Neural progenitor cell (in vitro differentiated cells): ENCODE results near the gene POLH. TPM values are rescaled to one million over a fixed set of nuclear protein-coding genes. Genes with fewer than 3 reads are reported as not detected.
"Not testable (repeated sequence)": the region's sequence is repeated elsewhere in the genome, so short reads cannot be mapped to it uniquely, and the experiment has no call there.

Experiments used
- DNase-seq: peaks from one replicate; pipeline ENCODE4 v3.0.0-alpha.2; 2016; ENCODE audit warnings: low spot score
- H2AFZ ChIP-seq: fragments of 200-600 bp; sonication (generic); replicated peaks from 2 replicates; pipeline ENCODE4 v1.6.1; 2016; ENCODE audit warnings: antibody characterized with exemption
- H3F3A ChIP-seq: fragments of 200-600 bp; sonication (generic); 2 replicates; pipeline ENCODE4 v1.6.1; 2016; ENCODE audit warnings: antibody characterized with exemption, low read depth
- H3K27ac ChIP-seq: fragments of 200-600 bp; sonication (generic); 2 replicates; pipeline ENCODE4 v1.5.1; 2016; ENCODE audit warnings: mild to moderate bottlenecking
- H3K27me3 ChIP-seq: fragments of 200-600 bp; sonication (generic); 2 replicates; pipeline ENCODE4 v1.6.1; 2016; ENCODE audit warnings: mild to moderate bottlenecking, moderate library complexity
- H3K36me3 ChIP-seq: fragments of 200-600 bp; sonication (generic); 2 replicates; pipeline ENCODE4 v1.5.1; 2016
- H3K4me1 ChIP-seq: fragments of 200-600 bp; sonication (generic); 2 replicates; pipeline ENCODE4 v1.6.1; 2016; ENCODE audit warnings: mixed run types
- H3K4me2 ChIP-seq: fragments of 200-600 bp; sonication (generic); 2 replicates; pipeline ENCODE4 v1.6.1; 2016
- H3K4me3 ChIP-seq: fragments of 200-600 bp; sonication (generic); 2 replicates; pipeline ENCODE4 v1.5.1; 2016
- H3K79me2 ChIP-seq: fragments of 200-600 bp; sonication (generic); 2 replicates; pipeline ENCODE4 v1.6.1; 2016; ENCODE audit warnings: low read depth
- H3K9ac ChIP-seq: fragments of 200-600 bp; sonication (generic); 2 replicates; pipeline ENCODE4 v1.6.1; 2016
- H3K9me3 ChIP-seq: fragments of 200-600 bp; sonication (generic); 2 replicates; pipeline ENCODE4 v1.5.1; 2016; ENCODE audit warnings: low read depth
- H4K20me1 ChIP-seq: fragments of 200-600 bp; sonication (generic); 2 replicates; pipeline ENCODE4 v1.6.1; 2016; ENCODE audit warnings: low read depth
- H3K27ac Mint-ChIP-seq: 3 replicates; pipeline ENCODE4 v1.8.0; 2021; ENCODE audit warnings: mixed read lengths
- H3K27me3 Mint-ChIP-seq: 2 replicates; pipeline ENCODE4 v1.8.0; 2022; ENCODE audit warnings: low read depth, mild to moderate bottlenecking, inconsistent platforms, moderate library complexity, mixed read lengths; ENCODE audit not compliant: insufficient read depth
- H3K36me3 Mint-ChIP-seq: 3 replicates; pipeline ENCODE4 v1.8.0; 2021; ENCODE audit warnings: mixed read lengths
- H3K4me1 Mint-ChIP-seq: 3 replicates; pipeline ENCODE4 v1.8.0; 2021; ENCODE audit warnings: mixed read lengths
- H3K4me3 Mint-ChIP-seq: 3 replicates; pipeline ENCODE4 v1.8.0; 2021; ENCODE audit warnings: mild to moderate bottlenecking, moderate library complexity, mixed read lengths
- H3K9me3 Mint-ChIP-seq: 3 replicates; pipeline ENCODE4 v1.8.0; 2020; ENCODE audit warnings: mixed read lengths
- CTCF ChIP-seq: fragments of 200-600 bp; sonication (generic); IDR thresholded peaks from 2 replicates; pipeline ENCODE4 v1.5.1; 2017; ENCODE audit warnings: antibody characterized with exemption, mild to moderate bottlenecking
- EZH2 ChIP-seq: fragments of 200-600 bp; sonication (generic); IDR thresholded peaks from 2 replicates; pipeline ENCODE4 v1.6.1; 2017; ENCODE audit warnings: antibody characterized with exemption, mild to moderate bottlenecking, moderate library complexity
- EZH2phosphoT487 ChIP-seq: fragments of 200-600 bp; sonication (generic); IDR thresholded peaks from 2 replicates; pipeline ENCODE4 v1.6.1; 2017; ENCODE audit warnings: antibody characterized with exemption
- total RNA-seq: library from RNA; depleted of rRNA; stranded (reverse); fragments of >200 nt; gene quantifications from 2 replicates; pipeline ENCODE4 v1.2.3, GENCODE V29; 2015; ENCODE audit warnings: low replicate concordance

The POLH gene
- total RNA-seq, 1 donor from 2014 or later = 17.0 TPM

DNA sequence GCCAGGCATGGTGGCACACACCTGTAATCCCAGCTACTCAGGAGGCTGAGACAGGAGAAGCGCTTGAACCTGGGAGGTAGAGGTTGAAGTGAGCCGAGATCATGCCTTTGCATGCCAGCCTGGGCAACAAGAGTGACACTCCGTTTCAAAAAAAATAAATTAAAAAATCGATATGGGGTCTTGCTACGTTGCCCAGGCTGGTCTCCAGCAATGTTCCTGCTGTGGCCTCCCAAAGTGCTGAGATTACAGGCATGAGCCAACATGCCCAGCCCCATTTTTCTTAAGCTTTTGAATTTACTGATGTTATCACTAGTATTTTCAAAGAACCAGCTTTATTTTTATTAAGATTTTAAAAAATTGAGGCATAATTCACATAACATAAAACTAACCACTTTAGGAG lies 35.5 kb upstream of the POLH start:
- H3K4me3 ChIP-seq = no peak overlapping the region
- Mint-ChIP-seq H3K4me3 (no peak overlapping the region), H3K27ac (no peak overlapping the region), H3K9me3 (no peaks in the 10 kb centered on the region), H3K36me3 (peaks cover 15% of the 10 kb centered on the region), H3K27me3 (no peaks in the 10 kb centered on the region), H3K4me1 (no peaks in the 10 kb centered on the region)
- H3K36me3 ChIP-seq = peaks cover 21% of the 10 kb centered on the region
- H3K4me2 ChIP-seq = no peak overlapping the region
- H3K9me3 ChIP-seq = no peaks in the 10 kb centered on the region
- H3K27ac ChIP-seq = no peak overlapping the region
- no peaks in the 10 kb centered on the region for H3K79me2 ChIP-seq
- DNase-seq = no peak
- no peak overlapping the region for H2AFZ ChIP-seq
- no peak for TF ChIP-seq CTCF
- TF ChIP-seq EZH2 = no peak
- no peak for TF ChIP-seq EZH2phosphoT487
- H3F3A ChIP-seq = no peaks in the 10 kb centered on the region
- no peak overlapping the region for H3K9ac ChIP-seq
- H3K27me3 ChIP-seq = no peaks in the 10 kb centered on the region
- H3K4me1 ChIP-seq = no peaks in the 10 kb centered on the region
- H4K20me1 ChIP-seq = no peaks in the 10 kb centered on the region

DNA sequence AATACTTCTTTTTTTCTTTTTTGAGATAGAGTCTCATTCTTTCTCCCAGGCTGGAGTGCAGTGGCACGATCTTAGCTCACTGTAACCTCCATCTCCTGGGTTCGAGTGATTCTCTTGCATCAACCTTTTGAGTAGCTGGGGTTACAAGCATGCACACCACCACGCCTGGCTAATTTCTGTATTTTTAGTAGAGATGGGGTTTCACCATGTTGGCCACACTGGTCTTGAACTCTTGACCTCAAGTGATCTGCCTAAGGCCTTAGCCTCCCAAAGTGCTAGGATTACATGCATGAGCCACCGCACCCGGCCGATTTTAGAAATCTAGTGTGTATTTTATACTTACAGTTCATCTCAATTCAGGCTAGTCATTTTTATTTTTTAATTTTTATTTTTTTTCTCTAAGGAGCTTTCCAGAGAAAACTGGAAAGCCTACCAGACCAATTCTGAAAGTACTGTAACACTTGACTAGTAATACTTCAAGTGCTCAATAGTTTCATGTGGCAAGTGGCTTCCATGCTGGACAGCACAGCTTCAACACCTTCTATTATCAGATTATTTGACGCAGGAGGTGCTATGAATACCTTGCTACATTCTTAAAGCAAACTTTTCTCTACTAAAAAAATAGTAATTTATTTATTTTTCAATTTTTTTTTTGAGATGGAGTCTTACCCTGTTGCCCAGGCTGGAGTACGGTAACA lies 34.1 kb upstream of the POLH start:
- Mint-ChIP-seq H3K27ac (no peak overlapping the region), H3K4me1 (no peaks in the 10 kb centered on the region), H3K27me3 (no peaks in the 10 kb centered on the region), H3K36me3 (peaks cover 26% of the 10 kb centered on the region), H3K9me3 (no peaks in the 10 kb centered on the region), H3K4me3 (no peak overlapping the region)
- H3K4me2 ChIP-seq = no peak overlapping the region
- H3K36me3 ChIP-seq = peaks cover 32% of the 10 kb centered on the region
- no peaks in the 10 kb centered on the region for H3F3A ChIP-seq
- no peak overlapping the region for H3K4me3 ChIP-seq
- no peaks in the 10 kb centered on the region for H3K4me1 ChIP-seq
- no peaks in the 10 kb centered on the region for H3K9me3 ChIP-seq
- H3K27me3 ChIP-seq = no peaks in the 10 kb centered on the region
- no peak overlapping the region for H2AFZ ChIP-seq
- DNase-seq = no peak
- no peaks in the 10 kb centered on the region for H4K20me1 ChIP-seq
- no peaks in the 10 kb centered on the region for H3K79me2 ChIP-seq
- H3K27ac ChIP-seq = no peak overlapping the region
- no peak for TF ChIP-seq EZH2phosphoT487
- no peak for TF ChIP-seq EZH2
- no peak for TF ChIP-seq CTCF
- H3K9ac ChIP-seq = no peak overlapping the region

GRCh38 chr6:43544461-43544860 lies 31.5 kb upstream of the POLH start:
- no peaks in the 10 kb centered on the region for H3K9me3 ChIP-seq
- H3K4me3 Mint-ChIP-seq = no peak overlapping the region
- H3K9me3 Mint-ChIP-seq = no peaks in the 10 kb centered on the region
- H3K36me3 ChIP-seq = peaks cover 43% of the 10 kb centered on the region
- H3K27ac Mint-ChIP-seq = no peak overlapping the region
- H3K4me2 ChIP-seq = no peak overlapping the region
- no peak for DNase-seq
- H3K36me3 Mint-ChIP-seq = peaks cover 30% of the 10 kb centered on the region
- no peaks in the 10 kb centered on the region for H3K4me1 ChIP-seq
- H3K79me2 ChIP-seq = no peaks in the 10 kb centered on the region
- no peak overlapping the region for H3K4me3 ChIP-seq
- H3K9ac ChIP-seq = no peak overlapping the region
- no peaks in the 10 kb centered on the region for H3K4me1 Mint-ChIP-seq
- no peaks in the 10 kb centered on the region for H3K27me3 Mint-ChIP-seq
- no peaks in the 10 kb centered on the region for H4K20me1 ChIP-seq
- H3K27ac ChIP-seq = no peak overlapping the region
- TF ChIP-seq EZH2 = no peak
- no peaks in the 10 kb centered on the region for H3F3A ChIP-seq
- H3K27me3 ChIP-seq = no peaks in the 10 kb centered on the region
- H2AFZ ChIP-seq = no peak overlapping the region

DNA sequence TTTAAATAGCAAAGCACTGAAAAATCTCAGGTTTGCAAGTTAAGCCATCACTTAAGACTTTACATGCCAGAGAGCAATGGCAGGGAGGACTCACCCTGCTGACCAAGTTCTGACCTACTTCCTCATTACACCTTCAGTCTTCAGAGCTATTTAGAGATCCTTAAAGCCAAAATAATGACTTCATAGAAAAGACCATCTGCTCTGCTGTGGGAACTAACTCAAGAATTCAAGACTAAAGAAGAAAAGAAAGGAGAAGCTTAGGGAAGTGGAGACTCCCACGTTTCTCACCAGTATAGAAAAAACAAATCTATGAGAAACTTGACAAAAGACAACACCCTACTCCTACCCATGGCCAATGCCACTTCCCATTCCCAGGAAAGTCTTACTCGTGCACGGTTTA lies 28.8 kb upstream of the POLH start:
- Mint-ChIP-seq H3K36me3 (peaks cover 28% of the 10 kb centered on the region), H3K27me3 (no peaks in the 10 kb centered on the region), H3K27ac (no peak overlapping the region), H3K4me1 (no peaks in the 10 kb centered on the region), H3K9me3 (no peaks in the 10 kb centered on the region), H3K4me3 (no peak overlapping the region)
- H3K4me1 ChIP-seq = no peaks in the 10 kb centered on the region
- no peak overlapping the region for H3K4me3 ChIP-seq
- no peak for DNase-seq
- no peaks in the 10 kb centered on the region for H3K9me3 ChIP-seq
- H2AFZ ChIP-seq = no peak overlapping the region
- H3K4me2 ChIP-seq = no peak overlapping the region
- no peaks in the 10 kb centered on the region for H3F3A ChIP-seq
- H3K36me3 ChIP-seq = peaks cover 48% of the 10 kb centered on the region
- no peak overlapping the region for H3K9ac ChIP-seq
- no peaks in the 10 kb centered on the region for H3K79me2 ChIP-seq
- TF ChIP-seq CTCF = no peak
- no peak for TF ChIP-seq EZH2phosphoT487
- no peak for TF ChIP-seq EZH2
- H3K27ac ChIP-seq = no peak overlapping the region
- no peaks in the 10 kb centered on the region for H4K20me1 ChIP-seq
- no peaks in the 10 kb centered on the region for H3K27me3 ChIP-seq

- peaks cover 23% of the 10 kb centered on the region for H3K36me3 Mint-ChIP-seq
- not testable (repeated sequence) for H3K79me2 ChIP-seq
Measured at GRCh38 chr6:43557620-43558019, 18.4 kb upstream of the POLH start.

More at GRCh38 chr6:43557620-43558019, 18.4 kb upstream of the POLH start:
- not testable (repeated sequence) for H3F3A ChIP-seq, H3K4me1 Mint-ChIP-seq, H3K27me3 ChIP-seq, H3K4me2 ChIP-seq, H3K4me3 Mint-ChIP-seq, H4K20me1 ChIP-seq, H3K4me3 ChIP-seq, H3K9me3 Mint-ChIP-seq, H3K9ac ChIP-seq, DNase-seq, H3K4me1 ChIP-seq, H3K27ac Mint-ChIP-seq, H3K27ac ChIP-seq, H3K27me3 Mint-ChIP-seq, H3K9me3 ChIP-seq, H2AFZ ChIP-seq
- H3K36me3 ChIP-seq = peaks cover 40% of the 10 kb centered on the region
